SU-DHL-6 (cell line): Measurements from ENCODE around the gene ITPK1.

ENCODE experiments used
- H2AFZ ChIP-seq: fragments of 200-600 bp; sonication (generic); 2 replicates; pipeline ENCODE4 v1.6.1; 2014; ENCODE audit warnings: low read depth, mild to moderate bottlenecking, moderate library complexity, mixed read lengths, antibody characterized with exemption, low read length; ENCODE audit not compliant: severe bottlenecking
- H3F3A ChIP-seq: fragments of 200-600 bp; shearing (Covaris generic); 2 replicates; pipeline ENCODE4 v1.6.0; 2016; ENCODE audit warnings: antibody characterized with exemption, mild to moderate bottlenecking; ENCODE audit not compliant: insufficient read depth
- H3K27ac ChIP-seq: fragments of 200-600 bp; sonication (generic); 2 replicates; pipeline ENCODE4 v1.5.1; 2016; ENCODE audit warnings: low read depth, mild to moderate bottlenecking, low read length, moderate library complexity, mixed read lengths
- H3K27me3 ChIP-seq: fragments of 200-600 bp; sonication (generic), shearing (Covaris generic); 2 replicates; pipeline ENCODE4 v1.6.0; 2014; ENCODE audit warnings: mild to moderate bottlenecking, low read length
- H3K36me3 ChIP-seq: fragments of 200-600 bp; sonication (generic); 2 replicates; pipeline ENCODE4 v1.6.1; 2014; ENCODE audit warnings: mild to moderate bottlenecking, low read length, mixed read lengths
- H3K4me2 ChIP-seq: fragments of 300-600, 200-600 bp; shearing (Covaris generic), sonication (generic); 2 replicates; pipeline ENCODE4 v1.6.0; 2014; ENCODE audit warnings: low read length, low read depth, mild to moderate bottlenecking; ENCODE audit not compliant: poor library complexity, severe bottlenecking
- H3K4me3 ChIP-seq: fragments of 200-600 bp; sonication (generic); 2 replicates; pipeline ENCODE4 v1.5.1; 2014; ENCODE audit warnings: antibody characterized with exemption, low read length, mild to moderate bottlenecking, mixed read lengths; ENCODE audit not compliant: insufficient read depth, poor library complexity, severe bottlenecking
- H3K79me2 ChIP-seq: fragments of 200-600 bp; sonication (generic); 2 replicates; pipeline ENCODE4 v1.6.1; 2014; ENCODE audit warnings: mild to moderate bottlenecking, low read length, moderate library complexity; ENCODE audit not compliant: insufficient read depth
- H3K9ac ChIP-seq: fragments of 200-600 bp; sonication (generic); 2 replicates; pipeline ENCODE4 v1.7.0; 2014; ENCODE audit warnings: mild to moderate bottlenecking, low read length
- H3K9me2 ChIP-seq: fragments of 200-600 bp; sonication (generic); replicated peaks from 2 replicates; pipeline ENCODE4 v1.6.1; 2014; ENCODE audit warnings: low read length; ENCODE audit not compliant: insufficient read depth
- H3K9me3 ChIP-seq: fragments of 200-600 bp; sonication (generic); 2 replicates; pipeline ENCODE4 v1.6.1; 2014; ENCODE audit warnings: low read length, mixed read lengths; ENCODE audit not compliant: insufficient read depth
- H4K20me1 ChIP-seq: fragments of 200-600 bp; sonication (generic); 2 replicates; pipeline ENCODE4 v1.6.1; 2014; ENCODE audit warnings: low read depth, mild to moderate bottlenecking, antibody characterized with exemption, low read length, moderate library complexity, mixed read lengths
- CTCF ChIP-seq: fragments of 200-600 bp; sonication (generic); IDR thresholded peaks from one replicate; pipeline ENCODE4 v1.5.1; 2017; ENCODE audit warnings: antibody characterized with exemption, mild to moderate bottlenecking, low read length, moderate library complexity; ENCODE audit not compliant: insufficient read depth, poor library complexity, severe bottlenecking
- EZH2phosphoT487 ChIP-seq: fragments of 200-600 bp; sonication (generic), shearing (Covaris generic); conservative IDR thresholded peaks from 2 replicates; pipeline ENCODE4 v1.6.1; 2018; ENCODE audit warnings: mild to moderate bottlenecking, antibody characterized with exemption, low read length, moderate library complexity, mixed read lengths

Gene ITPK1

GRCh38 chr14:93005838-93006237 is 109.9 kb downstream of the ITPK1 start:
- Histone ChIP-seq H3K9me2 (no peaks in the 10 kb centered on the region), H3K27ac (no peak overlapping the region), H3K9me3 (no peaks in the 10 kb centered on the region), H4K20me1 (no peaks in the 10 kb centered on the region), H3K79me2 (no peaks in the 10 kb centered on the region), H3K9ac (no peak overlapping the region), H3K4me3 (no peak overlapping the region), H2AFZ (no peak overlapping the region), H3K4me2 (no peak overlapping the region), H3K36me3 (no peaks in the 10 kb centered on the region), H3K27me3 (no peaks in the 10 kb centered on the region), H3F3A (no peaks in the 10 kb centered on the region)
- TF ChIP-seq EZH2phosphoT487: no peak
- no peak for TF ChIP-seq CTCF

GRCh38 chr14:93005135-93005813 is 110.5 kb downstream of the ITPK1 start:
- Histone ChIP-seq H3K9me3 (no peaks in the 10 kb centered on the region), H3K4me2 (no peak overlapping the region), H3K9me2 (no peaks in the 10 kb centered on the region), H3K36me3 (no peaks in the 10 kb centered on the region), H2AFZ (no peak overlapping the region), H3F3A (no peaks in the 10 kb centered on the region), H3K4me3 (no peak overlapping the region), H3K9ac (no peak overlapping the region), H3K79me2 (no peaks in the 10 kb centered on the region), H4K20me1 (no peaks in the 10 kb centered on the region), H3K27ac (no peak overlapping the region), H3K27me3 (no peaks in the 10 kb centered on the region)
- TF ChIP-seq EZH2phosphoT487: no peak
- TF ChIP-seq CTCF: no peak

GRCh38 chr14:93004699-93005082 is 111.0 kb downstream of the ITPK1 start:
- H4K20me1 ChIP-seq: no peaks in the 10 kb centered on the region
- no peaks in the 10 kb centered on the region for H3F3A ChIP-seq
- H3K4me2 ChIP-seq: no peak overlapping the region
- no peak overlapping the region for H3K27ac ChIP-seq
- H3K4me3 ChIP-seq: no peak overlapping the region
- H3K36me3 ChIP-seq: no peaks in the 10 kb centered on the region
- TF ChIP-seq EZH2phosphoT487 (no peak), CTCF (no peak)
- no peaks in the 10 kb centered on the region for H3K27me3 ChIP-seq
- H3K79me2 ChIP-seq: no peaks in the 10 kb centered on the region
- no peak overlapping the region for H3K9ac ChIP-seq
- no peak overlapping the region for H2AFZ ChIP-seq
- H3K9me2 ChIP-seq: no peaks in the 10 kb centered on the region
- no peaks in the 10 kb centered on the region for H3K9me3 ChIP-seq
